ENCODE data around the gene MAGI2. TPM values are rescaled to one million over a fixed set of nuclear protein-coding genes. Genes with fewer than 3 reads are reported as not detected.

Gene MAGI2
- total and polyA plus RNA-seq, 8 donors: 1.3 to 4.0 (median 2.0) TPM

DNA sequence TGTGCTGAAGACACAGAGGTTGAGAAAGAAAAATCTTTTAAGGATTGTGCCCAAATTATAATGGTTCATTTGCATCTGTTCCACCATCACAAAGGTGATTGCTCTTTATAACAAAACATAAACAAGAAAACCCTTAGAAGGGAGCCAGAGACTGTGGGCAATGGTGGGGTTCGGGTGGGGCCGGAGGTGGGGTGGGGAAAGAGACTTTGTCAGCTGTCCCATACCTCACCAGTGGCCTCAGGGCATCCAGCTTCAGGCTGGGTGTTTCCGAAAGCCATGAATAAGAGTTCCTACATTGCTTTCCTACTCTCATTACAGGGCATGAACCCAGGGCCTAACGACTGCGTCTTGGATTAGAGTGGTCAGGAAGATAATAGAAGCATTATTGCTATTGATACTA is 1427.0 kb downstream of the MAGI2 start:
- H3K4me3 ChIP-seq: no peak overlapping the region
- intact Hi-C loops (cut with DNase I): no loop called here
- no peak overlapping the region for H3K27ac ChIP-seq
- no peaks in the 10 kb centered on the region for H3K4me1 ChIP-seq
- TF ChIP-seq, protein P1, sequence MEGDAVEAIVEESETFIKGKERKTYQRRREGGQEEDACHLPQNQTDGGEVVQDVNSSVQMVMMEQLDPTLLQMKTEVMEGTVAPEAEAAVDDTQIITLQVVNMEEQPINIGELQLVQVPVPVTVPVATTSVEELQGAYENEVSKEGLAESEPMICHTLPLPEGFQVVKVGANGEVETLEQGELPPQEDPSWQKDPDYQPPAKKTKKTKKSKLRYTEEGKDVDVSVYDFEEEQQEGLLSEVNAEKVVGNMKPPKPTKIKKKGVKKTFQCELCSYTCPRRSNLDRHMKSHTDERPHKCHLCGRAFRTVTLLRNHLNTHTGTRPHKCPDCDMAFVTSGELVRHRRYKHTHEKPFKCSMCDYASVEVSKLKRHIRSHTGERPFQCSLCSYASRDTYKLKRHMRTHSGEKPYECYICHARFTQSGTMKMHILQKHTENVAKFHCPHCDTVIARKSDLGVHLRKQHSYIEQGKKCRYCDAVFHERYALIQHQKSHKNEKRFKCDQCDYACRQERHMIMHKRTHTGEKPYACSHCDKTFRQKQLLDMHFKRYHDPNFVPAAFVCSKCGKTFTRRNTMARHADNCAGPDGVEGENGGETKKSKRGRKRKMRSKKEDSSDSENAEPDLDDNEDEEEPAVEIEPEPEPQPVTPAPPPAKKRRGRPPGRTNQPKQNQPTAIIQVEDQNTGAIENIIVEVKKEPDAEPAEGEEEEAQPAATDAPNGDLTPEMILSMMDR (IDR thresholded peaks at IDR 0.05): no peak
- FAIRE-seq: no peak
- ATAC-seq: no peak
- no peaks in the 10 kb centered on the region for H3K36me3 ChIP-seq
- WGBS, 2 donors: 87 to 92% methylated on average over 5 of the region's 5 CpGs
- no peaks in the 10 kb centered on the region for H3K27me3 ChIP-seq
- no peak for DNase-seq
- no peaks in the 10 kb centered on the region for H3K9me3 ChIP-seq

DNA sequence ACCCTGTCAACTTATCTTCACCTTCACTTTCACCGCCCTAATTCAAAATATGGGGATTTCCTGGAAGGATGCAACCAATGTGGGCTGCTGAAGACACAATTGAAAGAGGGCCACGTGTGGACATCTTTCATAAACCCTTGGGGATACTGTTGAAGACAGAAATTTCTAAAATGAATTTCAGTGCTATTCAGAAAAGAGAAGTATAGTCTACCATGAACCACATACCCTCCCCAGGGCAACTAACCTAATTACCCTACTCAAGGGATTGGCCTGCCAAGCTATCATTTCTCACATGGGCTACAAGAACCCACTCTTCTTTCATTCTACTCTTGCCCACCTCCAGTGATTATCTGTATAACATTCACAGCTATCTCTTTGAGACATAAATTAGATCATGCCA is 1428.9 kb downstream of the MAGI2 start:
- intact Hi-C loops (cut with DNase I): no loop called here

DNA sequence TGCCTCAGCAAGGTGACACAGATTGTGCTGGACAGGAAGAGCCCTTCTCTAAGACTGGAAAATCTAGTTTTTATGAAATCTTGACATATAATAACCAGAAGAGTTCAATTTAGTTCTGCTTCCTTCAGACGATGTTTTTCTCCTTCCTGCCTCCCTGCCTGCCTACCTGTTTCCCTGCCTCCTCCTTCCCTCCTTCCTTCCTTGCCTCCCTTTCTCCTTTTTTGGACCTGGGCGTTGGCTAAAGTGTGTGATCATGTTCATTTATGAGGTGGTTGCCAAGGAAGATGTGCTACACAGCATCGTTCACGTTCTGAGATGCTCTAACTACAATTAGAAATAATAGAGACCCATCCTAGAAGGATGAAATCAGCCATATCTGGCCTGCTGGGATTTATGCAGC is 1430.3 kb downstream of the MAGI2 start:
- WGBS, 2 donors: 64 to 77% methylated on average over 4 of the region's 4 CpGs
- intact Hi-C loops (cut with DNase I): no loop called here
- H3K27me3 ChIP-seq: no peaks in the 10 kb centered on the region
- H3K27ac ChIP-seq: no peak overlapping the region
- no peaks in the 10 kb centered on the region for H3K9me3 ChIP-seq
- DNase-seq (no peak), ATAC-seq (no peak), FAIRE-seq (no peak)
- TF ChIP-seq, protein P1 (IDR thresholded peaks at IDR 0.05): no peak
- no peaks in the 10 kb centered on the region for H3K36me3 ChIP-seq
- H3K4me1 ChIP-seq: peaks cover under 1 to 5% (median 5%) of the 10 kb centered on the region in 3 donors
- H3K4me3 ChIP-seq: no peak overlapping the region

More for the DNA sequence above, 1428.9 kb downstream of the MAGI2 start:
- TF ChIP-seq, protein P1 (IDR thresholded peaks at IDR 0.05): no peak
- ATAC-seq (no peak), FAIRE-seq (no peak), DNase-seq (no peak)
- no peaks in the 10 kb centered on the region for H3K27me3 ChIP-seq
- WGBS, 2 donors: 69 to 71% methylated on average over 2 of the region's 2 CpGs
- H3K27ac ChIP-seq: no peak overlapping the region
- no peak overlapping the region for H3K4me3 ChIP-seq
- no peaks in the 10 kb centered on the region for H3K9me3 ChIP-seq
- no peaks in the 10 kb centered on the region for H3K36me3 ChIP-seq
- no peaks in the 10 kb centered on the region for H3K4me1 ChIP-seq

DNA sequence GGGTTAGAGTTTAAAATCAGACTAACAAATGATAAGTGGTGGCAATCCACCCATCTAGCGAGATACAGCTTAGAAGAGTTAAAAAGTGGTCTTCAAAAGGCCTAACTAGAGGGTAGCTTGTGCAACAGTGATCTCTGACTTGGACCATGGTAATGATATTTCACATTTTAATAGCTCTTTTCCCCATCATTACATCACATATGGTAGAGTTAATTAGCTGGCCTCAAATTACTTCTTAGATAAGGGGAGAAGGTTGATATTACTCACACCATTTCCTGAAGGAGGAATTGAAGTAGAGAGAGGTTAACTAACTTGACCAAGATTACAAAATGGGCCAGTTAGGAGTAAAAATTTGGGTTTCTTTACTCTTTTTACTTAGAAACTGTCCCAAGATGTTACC is 1431.3 kb downstream of the MAGI2 start:
- no peaks in the 10 kb centered on the region for H3K9me3 ChIP-seq
- no peak overlapping the region for H3K4me3 ChIP-seq
- ATAC-seq (no peak), DNase-seq (no peak), FAIRE-seq (no peak)
- 91 to 100% methylated on average over 1 of the region's 1 CpG for WGBS, 2 donors
- H3K36me3 ChIP-seq: no peaks in the 10 kb centered on the region
- H3K27me3 ChIP-seq: no peaks in the 10 kb centered on the region
- H3K4me1 ChIP-seq: peaks cover 5 to 9% (median 8%) of the 10 kb centered on the region in 3 donors
- intact Hi-C loops (cut with DNase I): no loop called here
- TF ChIP-seq, protein P1 (IDR thresholded peaks at IDR 0.05): no peak
- no peak overlapping the region for H3K27ac ChIP-seq

DNA sequence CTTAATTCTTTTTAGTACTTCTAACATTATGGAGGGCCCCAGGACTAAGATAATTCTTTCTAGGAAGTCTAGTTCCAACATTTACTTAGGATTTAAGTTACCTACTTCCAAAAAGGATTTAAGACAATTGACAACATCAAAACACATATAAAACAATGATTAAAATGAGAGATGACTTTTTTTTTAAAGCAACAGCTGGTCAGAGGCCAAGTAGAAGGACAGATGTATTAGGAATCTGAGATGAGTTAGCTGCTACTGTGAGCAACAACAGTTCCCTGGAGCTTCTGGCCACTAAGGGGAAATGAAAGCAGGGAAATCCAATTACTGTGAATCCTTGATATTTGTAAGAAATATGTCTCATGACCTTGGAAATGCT is 1432.6 kb downstream of the MAGI2 start:
- ATAC-seq (no peak), DNase-seq (no peak), FAIRE-seq (no peak)
- Histone ChIP-seq H3K27me3 (no peaks in the 10 kb centered on the region), H3K36me3 (no peaks in the 10 kb centered on the region), H3K27ac (peak overlapping the region in 2 of 4 donors; percentile 93 to 96), H3K9me3 (no peaks in the 10 kb centered on the region), H3K4me3 (no peak overlapping the region), H3K4me1 (peaks cover 5 to 9% (median 8%) of the 10 kb centered on the region in 3 donors)
- intact Hi-C loops (cut with DNase I): no loop called here
- TF ChIP-seq, protein P1 (IDR thresholded peaks at IDR 0.05): no peak

Measured in pancreas (tissue), 10 donors.